Fibroblast of the aortic adventitia (primary cell): ENCODE data around the gene JARID2. TPM values are rescaled to one million over a fixed set of nuclear protein-coding genes. Genes with fewer than 3 reads are reported as not detected.

Experiments used
- DNase-seq: peaks from one replicate; pipeline ENCODE4 v3.0.0-alpha.2; 2010; ENCODE audit warnings: low read depth
- H3K4me3 ChIP-seq: 2 replicates; pipeline ENCODE4 v1.5.1; 2011; ENCODE audit warnings: low read depth, mild to moderate bottlenecking, control low read depth, low read length, moderate library complexity
- CTCF ChIP-seq: IDR thresholded peaks from 2 replicates; pipeline ENCODE4 v1.5.1; 2011; ENCODE audit warnings: mild to moderate bottlenecking, low read length, control low read depth, inconsistent platforms; ENCODE audit not compliant: insufficient read depth
- total RNA-seq: library from RNA; depleted of rRNA; stranded (reverse); fragments of >200 nt; gene quantifications from 2 replicates; pipeline ENCODE4 v1.2.3, GENCODE V29; 2012; ENCODE audit warnings: low replicate concordance

The JARID2 gene
- total RNA-seq, 1 donor, result 8.3 TPM

- TF ChIP-seq CTCF, result no peak
- H3K4me3 ChIP-seq, result no peak overlapping the region
These were observed 105.8 kb downstream of the JARID2 start for GRCh38 chr6:15351631-15352030.

GRCh38 chr6:15352220-15352619 lies 106.4 kb downstream of the JARID2 start:
- TF ChIP-seq CTCF, result no peak
- H3K4me3 ChIP-seq, result no peak overlapping the region
- DNase-seq, result no peak

More at GRCh38 chr6:15351631-15352030, 105.8 kb downstream of the JARID2 start:
- DNase-seq, result peak; percentile 96

- no peak overlapping the region for H3K4me3 ChIP-seq
- DNase-seq, result peak; percentile 60
- no peak for TF ChIP-seq CTCF
These were observed 107.0 kb downstream of the JARID2 start for GRCh38 chr6:15352845-15353244.

GRCh38 chr6:15355683-15356099 lies 109.8 kb downstream of the JARID2 start:
- no peak overlapping the region for H3K4me3 ChIP-seq
- DNase-seq, result no peak
- no peak for TF ChIP-seq CTCF

GRCh38 chr6:15356179-15356578 lies 110.3 kb downstream of the JARID2 start:
- H3K4me3 ChIP-seq, result no peak overlapping the region
- DNase-seq, result no peak

GRCh38 chr6:15356937-15357336 lies 111.1 kb downstream of the JARID2 start:
- no peak overlapping the region for H3K4me3 ChIP-seq
- no peak for TF ChIP-seq CTCF
- DNase-seq, result no peak

More at GRCh38 chr6:15356179-15356578, 110.3 kb downstream of the JARID2 start:
- TF ChIP-seq CTCF, result no peak

- no peak overlapping the region for H3K4me3 ChIP-seq
- no peak for DNase-seq
- TF ChIP-seq CTCF, result no peak
These were observed 111.9 kb downstream of the JARID2 start for GRCh38 chr6:15357782-15358181.
